ENCODE results near the gene HIVEP2. TPM values are rescaled to one million over a fixed set of nuclear protein-coding genes. Genes with fewer than 3 reads are reported as not detected.

The HIVEP2 gene
- total RNA-seq, 1 donor from 2014 or later = 15.2 TPM

DNA sequence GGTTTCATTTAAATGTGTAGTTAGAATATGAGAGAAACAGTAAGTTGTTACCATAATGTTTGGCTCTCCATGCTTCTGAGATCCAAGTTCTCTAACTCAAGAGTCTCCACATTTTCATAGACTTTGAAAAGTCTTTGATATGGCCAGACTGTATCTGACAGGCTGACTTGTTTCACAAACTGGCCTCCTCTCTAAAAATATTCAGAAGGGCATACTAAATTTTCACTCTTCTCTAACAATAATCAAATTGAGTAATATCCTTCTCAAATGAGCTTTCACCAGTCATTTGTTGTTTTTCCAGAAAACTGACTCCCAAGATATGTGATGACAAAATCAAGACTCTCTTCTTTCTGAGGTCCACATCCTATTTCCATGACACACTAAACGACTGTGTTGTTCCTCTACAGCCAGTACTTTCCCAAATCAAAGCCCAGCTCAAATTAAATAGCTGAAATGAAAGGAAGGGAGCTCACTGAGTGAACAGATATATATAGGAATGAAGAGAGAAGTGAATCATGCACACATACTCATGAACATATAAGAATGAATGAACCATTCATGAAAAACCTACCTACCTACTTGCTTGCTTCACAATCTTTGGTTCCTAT lies 15.1 kb downstream of the HIVEP2 start:
- no peak overlapping the region for H3K4me3 Mint-ChIP-seq
- no peaks in the 10 kb centered on the region for H3K27me3 Mint-ChIP-seq (ENCODE audit: low read depth)
- no peak overlapping the region for H3K27ac Mint-ChIP-seq

DNA sequence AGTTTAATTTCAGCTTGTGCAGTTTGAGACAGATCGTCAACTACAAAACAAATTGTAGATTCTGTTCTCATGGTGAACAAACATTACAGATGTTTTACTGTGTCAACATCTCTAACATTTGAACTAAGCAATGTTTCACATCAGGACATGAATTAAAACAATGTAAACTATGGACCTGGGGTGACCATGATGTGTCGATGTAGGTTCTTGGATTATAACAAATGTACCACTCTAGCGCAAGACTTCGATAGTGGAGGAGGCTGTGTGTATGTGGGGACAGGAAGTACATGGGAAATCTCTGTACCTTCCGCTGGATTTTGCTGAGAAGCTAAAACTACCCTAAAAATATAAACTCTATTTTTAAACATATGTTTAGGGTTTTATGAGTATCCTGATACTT lies 17.1 kb downstream of the HIVEP2 start:
- no peaks in the 10 kb centered on the region for H3K27me3 Mint-ChIP-seq (ENCODE audit: low read depth)
- TF ChIP-seq, protein P1, sequence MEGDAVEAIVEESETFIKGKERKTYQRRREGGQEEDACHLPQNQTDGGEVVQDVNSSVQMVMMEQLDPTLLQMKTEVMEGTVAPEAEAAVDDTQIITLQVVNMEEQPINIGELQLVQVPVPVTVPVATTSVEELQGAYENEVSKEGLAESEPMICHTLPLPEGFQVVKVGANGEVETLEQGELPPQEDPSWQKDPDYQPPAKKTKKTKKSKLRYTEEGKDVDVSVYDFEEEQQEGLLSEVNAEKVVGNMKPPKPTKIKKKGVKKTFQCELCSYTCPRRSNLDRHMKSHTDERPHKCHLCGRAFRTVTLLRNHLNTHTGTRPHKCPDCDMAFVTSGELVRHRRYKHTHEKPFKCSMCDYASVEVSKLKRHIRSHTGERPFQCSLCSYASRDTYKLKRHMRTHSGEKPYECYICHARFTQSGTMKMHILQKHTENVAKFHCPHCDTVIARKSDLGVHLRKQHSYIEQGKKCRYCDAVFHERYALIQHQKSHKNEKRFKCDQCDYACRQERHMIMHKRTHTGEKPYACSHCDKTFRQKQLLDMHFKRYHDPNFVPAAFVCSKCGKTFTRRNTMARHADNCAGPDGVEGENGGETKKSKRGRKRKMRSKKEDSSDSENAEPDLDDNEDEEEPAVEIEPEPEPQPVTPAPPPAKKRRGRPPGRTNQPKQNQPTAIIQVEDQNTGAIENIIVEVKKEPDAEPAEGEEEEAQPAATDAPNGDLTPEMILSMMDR (IDR thresholded peaks at IDR 0.05; ENCODE audit: unreplicated experiment) = no peak
- no peaks in the 10 kb centered on the region for H3K36me3 Mint-ChIP-seq
- no peak for DNase-seq (ENCODE audit: low spot score in 2 of 2, unreplicated experiment in 2 of 2)
- peak overlapping the region; percentile 74 for H3K4me3 Mint-ChIP-seq
- no peak overlapping the region for H3K27ac Mint-ChIP-seq
- H3K4me1 Mint-ChIP-seq = peaks cover 14% of the 10 kb centered on the region
- H3K9me3 Mint-ChIP-seq = no peaks in the 10 kb centered on the region

More for the DNA sequence above, 15.1 kb downstream of the HIVEP2 start:
- no peak for DNase-seq (ENCODE audit: low spot score in 2 of 2, unreplicated experiment in 2 of 2)
- TF ChIP-seq, protein P1 (IDR thresholded peaks at IDR 0.05; ENCODE audit: unreplicated experiment) = no peak
- Mint-ChIP-seq H3K9me3 (no peaks in the 10 kb centered on the region), H3K4me1 (peaks cover 14% of the 10 kb centered on the region), H3K36me3 (no peaks in the 10 kb centered on the region)

GRCh38 chr6:142927271-142927580 lies 17.8 kb downstream of the HIVEP2 start:
- no peaks in the 10 kb centered on the region for H3K9me3 Mint-ChIP-seq
- peak overlapping the region; percentile 76 for H3K27ac Mint-ChIP-seq
- DNase-seq (ENCODE audit: low spot score in 2 of 2, unreplicated experiment in 2 of 2) = no peak
- no peaks in the 10 kb centered on the region for H3K36me3 Mint-ChIP-seq
- H3K4me3 Mint-ChIP-seq = peak overlapping the region; percentile 74
- TF ChIP-seq, protein P1 (IDR thresholded peaks at IDR 0.05; ENCODE audit: unreplicated experiment) = no peak
- H3K4me1 Mint-ChIP-seq = peaks cover 14% of the 10 kb centered on the region
- H3K27me3 Mint-ChIP-seq (ENCODE audit: low read depth) = no peaks in the 10 kb centered on the region

DNA sequence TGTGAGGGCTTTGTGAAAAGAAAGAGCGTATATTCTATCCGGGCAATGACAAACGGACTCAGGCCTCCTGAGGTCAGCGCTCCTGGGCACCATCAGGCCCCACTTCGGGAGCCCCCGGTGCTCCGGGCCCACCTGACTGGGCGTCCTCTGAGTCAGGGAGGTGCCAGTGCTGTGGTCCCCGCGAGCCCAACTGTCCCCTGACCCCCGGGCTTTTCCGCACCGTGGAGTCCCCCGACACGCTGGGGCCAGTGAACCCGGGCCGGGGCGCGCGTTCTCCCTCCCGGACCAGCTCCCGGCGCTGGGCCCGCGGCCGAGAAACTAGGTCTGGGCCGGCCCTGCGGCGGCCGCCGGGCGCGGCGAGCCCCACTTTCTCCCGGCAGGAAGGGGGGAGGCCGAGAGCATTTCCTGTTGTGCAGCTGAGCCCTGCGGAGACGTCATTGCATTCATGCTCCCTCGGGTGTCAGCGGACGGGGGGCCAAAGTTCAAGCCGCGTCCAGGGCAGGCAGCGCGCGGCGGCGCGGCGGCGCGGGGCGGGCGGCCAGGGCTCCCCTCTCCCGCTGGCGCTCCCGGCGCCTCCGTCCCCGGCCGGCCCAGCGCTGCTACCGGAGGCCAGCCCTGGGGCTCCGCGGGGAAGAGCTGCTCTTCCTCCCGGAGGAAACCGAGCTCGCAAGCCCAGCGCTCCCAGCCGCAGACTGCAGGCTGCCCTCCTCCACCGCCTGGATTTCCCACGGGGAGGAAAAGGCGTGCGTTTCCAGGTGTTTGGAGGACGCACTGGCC lies 18.3 kb downstream of the HIVEP2 start:
- Mint-ChIP-seq H3K27me3 (ENCODE audit: low read depth) (no peaks in the 10 kb centered on the region), H3K27ac (peak overlapping the region; percentile 81), H3K4me3 (peak overlapping the region; percentile 74), H3K36me3 (no peaks in the 10 kb centered on the region), H3K9me3 (no peaks in the 10 kb centered on the region), H3K4me1 (peaks cover 14% of the 10 kb centered on the region)
- TF ChIP-seq, protein P1 (IDR thresholded peaks at IDR 0.05; ENCODE audit: unreplicated experiment) = no peak
- peak; percentile 45 to 72 for DNase-seq (ENCODE audit: low spot score in 2 of 2, unreplicated experiment in 2 of 2)

DNA sequence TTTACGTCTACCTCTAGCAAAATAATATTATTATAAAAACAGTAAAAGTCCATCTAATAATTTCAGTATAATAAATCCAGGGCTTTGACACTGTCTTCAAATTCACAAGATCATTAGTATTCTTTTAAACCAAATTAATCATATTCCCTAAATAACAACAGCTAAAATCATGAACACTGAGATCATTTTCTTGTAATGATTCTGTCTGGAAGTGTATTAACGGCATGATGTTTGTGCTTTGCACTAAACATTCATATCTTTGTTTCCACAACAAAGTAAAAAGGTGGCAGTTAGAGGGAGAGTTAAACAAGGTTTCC lies 18.8 kb downstream of the HIVEP2 start:
- TF ChIP-seq, protein P1 (IDR thresholded peaks at IDR 0.05; ENCODE audit: unreplicated experiment) = no peak
- H3K4me3 Mint-ChIP-seq = peak overlapping the region; percentile 74
- H3K27ac Mint-ChIP-seq = peak overlapping the region; percentile 81
- no peaks in the 10 kb centered on the region for H3K27me3 Mint-ChIP-seq (ENCODE audit: low read depth)
- peaks cover 14% of the 10 kb centered on the region for H3K4me1 Mint-ChIP-seq
- H3K36me3 Mint-ChIP-seq = no peaks in the 10 kb centered on the region
- no peak for DNase-seq (ENCODE audit: low spot score in 2 of 2, unreplicated experiment in 2 of 2)
- no peaks in the 10 kb centered on the region for H3K9me3 Mint-ChIP-seq

Data from mesothelial cell of epicardium (in vitro differentiated cells).